Panc1 (cell line): ENCODE measurements around the gene HOXA13. TPM values are rescaled to one million over a fixed set of nuclear protein-coding genes. Genes with fewer than 3 reads are reported as not detected.

Experiments used
- ATAC-seq: fragments of 200-7000 bp; cut with Tn5 transposase; 2 replicates; pipeline ENCODE4 v1.9.1; 2020; ENCODE audit warnings: mild to moderate bottlenecking, moderate library complexity
- BruUV-seq: library from RNA; stranded (reverse); fragments of 400-500 nt; replicated peaks from 2 replicates; lab custom pipeline; 2021; lab: Mats Ljungman, UMichigan
- CTCF ChIA-PET: fragments of 300-600 bp; sonication (Branson Sonifier 250); formaldehyde crosslinking; loops from one replicate; lab custom pipeline; 2022; ENCODE audit warnings: antibody characterized with exemption; lab: Charles Lee
- POLR2A ChIA-PET: fragments of 300-600 bp; sonication (Branson Sonifier 250); formaldehyde crosslinking; loops from one replicate; lab custom pipeline; 2022; ENCODE audit warnings: antibody characterized with exemption; lab: Charles Lee
- DNase-seq: peaks from one replicate; pipeline ENCODE4 v3.0.0-alpha.2; 2010; ENCODE audit warnings: low read depth, low spot score
- H3K27ac ChIP-seq: 2 replicates; pipeline ENCODE4 v1.5.1; 2011; ENCODE audit warnings: mild to moderate bottlenecking, low read length, inconsistent platforms
- H3K27me3 ChIP-seq: fragments of 200-500 bp; sonication (Bioruptor generic); 2 replicates; pipeline ENCODE4 v1.6.0; 2014; ENCODE audit warnings: low read length, inconsistent platforms; ENCODE audit not compliant: control insufficient read depth, insufficient read depth
- H3K36me3 ChIP-seq: fragments of 200-500 bp; sonication (Bioruptor generic); 2 replicates; pipeline ENCODE4 v1.5.1; 2014; ENCODE audit warnings: inconsistent platforms, mild to moderate bottlenecking, low read length, moderate library complexity; ENCODE audit not compliant: control insufficient read depth, insufficient read depth
- H3K4me1 ChIP-seq: 2 replicates; pipeline ENCODE4 v1.5.1; 2011; ENCODE audit warnings: inconsistent platforms, mild to moderate bottlenecking, low read length, moderate library complexity; ENCODE audit not compliant: control insufficient read depth, insufficient read depth
- H3K4me3 ChIP-seq, 2 experiments: 2 replicates each; pipeline ENCODE4 v1.5.1; 2011 to 2012; ENCODE audit warnings: low read depth in 2 of 2, low read length in 2 of 2, mild to moderate bottlenecking in 2 of 2, inconsistent platforms in 1 of 2, moderate library complexity in 1 of 2
- H3K9me3 ChIP-seq: fragments of 200-500 bp; sonication (Bioruptor generic); 2 replicates; pipeline ENCODE4 v1.5.1; 2014; ENCODE audit warnings: low read depth, mild to moderate bottlenecking, inconsistent platforms, low read length, moderate library complexity; ENCODE audit not compliant: control insufficient read depth, insufficient read depth
- POLR2AphosphoS5 ChIP-seq: IDR thresholded peaks from 2 replicates; pipeline ENCODE4 v1.6.1; 2012; ENCODE audit warnings: mild to moderate bottlenecking, low read depth, low read length, moderate library complexity
- SIN3A ChIP-seq: IDR thresholded peaks from 2 replicates; pipeline ENCODE4 v1.6.1; 2012; ENCODE audit warnings: low read depth, mild to moderate bottlenecking, low read length, moderate library complexity, borderline replicate concordance; ENCODE audit not compliant: insufficient read depth
- TCF7L2 ChIP-seq: IDR thresholded peaks from 2 replicates; pipeline ENCODE4 v1.6.1; 2011; ENCODE audit warnings: mild to moderate bottlenecking, low read depth, low read length, inconsistent platforms
- in situ Hi-C: cut with HindIII; loops from 2 replicates; pipeline ENCODE4 v1.10.0; 2016; ENCODE audit warnings: low sequenced_read_pairs, low pct_unique_long_range_greater_than_20kb
- intact Hi-C: fragments of 100-400 bp; cut with micrococcal nuclease; formaldehyde crosslinking; loops from one replicate; pipeline ENCODE4 v1.10.0; 2022; ENCODE audit not compliant: unreplicated experiment
- total RNA-seq: library from RNA; stranded (reverse); gene quantifications from one replicate; pipeline ENCODE4 v1.2.1, GENCODE V29; 2021; ENCODE audit not compliant: unreplicated experiment
- TF ChIP-seq, protein P1 (sequence below): fragments of 450-650 bp; IDR thresholded peaks from 2 replicates; pipeline ENCODE4 v1.5.1; 2017; ENCODE audit warnings: mild to moderate bottlenecking
- TF ChIP-seq, protein P2 (sequence below), 2 experiments: IDR thresholded peaks; 2 replicates each; pipeline ENCODE4 v1.6.1; 2011 to 2012; ENCODE audit warnings: low read depth in 2 of 2, control low read depth in 1 of 2, low read length in 1 of 2, mild to moderate bottlenecking in 1 of 2, moderate library complexity in 1 of 2; ENCODE audit not compliant: insufficient read depth in 1 of 2

The HOXA13 gene
- total RNA-seq, 1 experiment from 2014 or later = 1.2 TPM

DNA sequence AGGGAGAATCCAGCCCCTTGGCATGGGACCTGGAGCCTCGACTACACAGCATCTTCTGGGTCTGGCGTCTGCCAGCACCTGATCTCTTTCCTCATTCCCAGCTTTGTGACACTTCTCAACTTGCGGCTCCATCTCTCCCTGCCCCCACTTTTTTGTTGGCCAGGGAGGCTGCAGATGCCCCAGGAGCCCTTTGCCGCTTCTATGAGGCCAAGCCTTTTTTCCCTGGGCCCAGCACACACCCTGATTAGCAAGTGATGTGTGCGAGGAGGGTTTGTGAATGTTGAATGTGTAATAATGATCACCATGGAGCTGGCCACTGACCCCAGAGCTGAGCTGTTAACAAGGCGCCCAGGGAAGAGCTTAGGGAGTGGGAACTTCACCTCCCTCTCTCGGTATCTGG lies 47.1 kb upstream of the HOXA13 start:
- ATAC-seq (no peak), DNase-seq (no peak)
- Histone ChIP-seq H3K4me1 (no peaks in the 10 kb centered on the region; the same call in none of the 2 replicates), H3K27me3 (peaks cover 25% of the 10 kb centered on the region), H3K4me3 (no peak overlapping the region), H3K27ac (no peak overlapping the region), H3K36me3 (no peaks in the 10 kb centered on the region), H3K9me3 (no peaks in the 10 kb centered on the region)
- TF ChIP-seq, protein P1, sequence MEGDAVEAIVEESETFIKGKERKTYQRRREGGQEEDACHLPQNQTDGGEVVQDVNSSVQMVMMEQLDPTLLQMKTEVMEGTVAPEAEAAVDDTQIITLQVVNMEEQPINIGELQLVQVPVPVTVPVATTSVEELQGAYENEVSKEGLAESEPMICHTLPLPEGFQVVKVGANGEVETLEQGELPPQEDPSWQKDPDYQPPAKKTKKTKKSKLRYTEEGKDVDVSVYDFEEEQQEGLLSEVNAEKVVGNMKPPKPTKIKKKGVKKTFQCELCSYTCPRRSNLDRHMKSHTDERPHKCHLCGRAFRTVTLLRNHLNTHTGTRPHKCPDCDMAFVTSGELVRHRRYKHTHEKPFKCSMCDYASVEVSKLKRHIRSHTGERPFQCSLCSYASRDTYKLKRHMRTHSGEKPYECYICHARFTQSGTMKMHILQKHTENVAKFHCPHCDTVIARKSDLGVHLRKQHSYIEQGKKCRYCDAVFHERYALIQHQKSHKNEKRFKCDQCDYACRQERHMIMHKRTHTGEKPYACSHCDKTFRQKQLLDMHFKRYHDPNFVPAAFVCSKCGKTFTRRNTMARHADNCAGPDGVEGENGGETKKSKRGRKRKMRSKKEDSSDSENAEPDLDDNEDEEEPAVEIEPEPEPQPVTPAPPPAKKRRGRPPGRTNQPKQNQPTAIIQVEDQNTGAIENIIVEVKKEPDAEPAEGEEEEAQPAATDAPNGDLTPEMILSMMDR = no peak
- no peak for TF ChIP-seq TCF7L2
- no peak for TF ChIP-seq SIN3A
- TF ChIP-seq POLR2AphosphoS5 = no peak
- TF ChIP-seq, protein P2, sequence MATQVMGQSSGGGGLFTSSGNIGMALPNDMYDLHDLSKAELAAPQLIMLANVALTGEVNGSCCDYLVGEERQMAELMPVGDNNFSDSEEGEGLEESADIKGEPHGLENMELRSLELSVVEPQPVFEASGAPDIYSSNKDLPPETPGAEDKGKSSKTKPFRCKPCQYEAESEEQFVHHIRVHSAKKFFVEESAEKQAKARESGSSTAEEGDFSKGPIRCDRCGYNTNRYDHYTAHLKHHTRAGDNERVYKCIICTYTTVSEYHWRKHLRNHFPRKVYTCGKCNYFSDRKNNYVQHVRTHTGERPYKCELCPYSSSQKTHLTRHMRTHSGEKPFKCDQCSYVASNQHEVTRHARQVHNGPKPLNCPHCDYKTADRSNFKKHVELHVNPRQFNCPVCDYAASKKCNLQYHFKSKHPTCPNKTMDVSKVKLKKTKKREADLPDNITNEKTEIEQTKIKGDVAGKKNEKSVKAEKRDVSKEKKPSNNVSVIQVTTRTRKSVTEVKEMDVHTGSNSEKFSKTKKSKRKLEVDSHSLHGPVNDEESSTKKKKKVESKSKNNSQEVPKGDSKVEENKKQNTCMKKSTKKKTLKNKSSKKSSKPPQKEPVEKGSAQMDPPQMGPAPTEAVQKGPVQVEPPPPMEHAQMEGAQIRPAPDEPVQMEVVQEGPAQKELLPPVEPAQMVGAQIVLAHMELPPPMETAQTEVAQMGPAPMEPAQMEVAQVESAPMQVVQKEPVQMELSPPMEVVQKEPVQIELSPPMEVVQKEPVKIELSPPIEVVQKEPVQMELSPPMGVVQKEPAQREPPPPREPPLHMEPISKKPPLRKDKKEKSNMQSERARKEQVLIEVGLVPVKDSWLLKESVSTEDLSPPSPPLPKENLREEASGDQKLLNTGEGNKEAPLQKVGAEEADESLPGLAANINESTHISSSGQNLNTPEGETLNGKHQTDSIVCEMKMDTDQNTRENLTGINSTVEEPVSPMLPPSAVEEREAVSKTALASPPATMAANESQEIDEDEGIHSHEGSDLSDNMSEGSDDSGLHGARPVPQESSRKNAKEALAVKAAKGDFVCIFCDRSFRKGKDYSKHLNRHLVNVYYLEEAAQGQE (IDR thresholded peaks at IDR 0.05; ENCODE audit: insufficient read depth in 1 of 2, low read depth in 2 of 2, low read length in 1 of 2) = no peak
- in situ Hi-C loops (no loop called here), intact Hi-C loops (no loop called here)
- ChIA-PET POLR2A (interaction anchor here (0.6 kb wide), 1 partner anchor 49 kb away, joined by 5 read pairs; no protein-coding TSS in a partner anchor), CTCF (no interaction called here)
- BruUV-seq = no TSS peak

DNA sequence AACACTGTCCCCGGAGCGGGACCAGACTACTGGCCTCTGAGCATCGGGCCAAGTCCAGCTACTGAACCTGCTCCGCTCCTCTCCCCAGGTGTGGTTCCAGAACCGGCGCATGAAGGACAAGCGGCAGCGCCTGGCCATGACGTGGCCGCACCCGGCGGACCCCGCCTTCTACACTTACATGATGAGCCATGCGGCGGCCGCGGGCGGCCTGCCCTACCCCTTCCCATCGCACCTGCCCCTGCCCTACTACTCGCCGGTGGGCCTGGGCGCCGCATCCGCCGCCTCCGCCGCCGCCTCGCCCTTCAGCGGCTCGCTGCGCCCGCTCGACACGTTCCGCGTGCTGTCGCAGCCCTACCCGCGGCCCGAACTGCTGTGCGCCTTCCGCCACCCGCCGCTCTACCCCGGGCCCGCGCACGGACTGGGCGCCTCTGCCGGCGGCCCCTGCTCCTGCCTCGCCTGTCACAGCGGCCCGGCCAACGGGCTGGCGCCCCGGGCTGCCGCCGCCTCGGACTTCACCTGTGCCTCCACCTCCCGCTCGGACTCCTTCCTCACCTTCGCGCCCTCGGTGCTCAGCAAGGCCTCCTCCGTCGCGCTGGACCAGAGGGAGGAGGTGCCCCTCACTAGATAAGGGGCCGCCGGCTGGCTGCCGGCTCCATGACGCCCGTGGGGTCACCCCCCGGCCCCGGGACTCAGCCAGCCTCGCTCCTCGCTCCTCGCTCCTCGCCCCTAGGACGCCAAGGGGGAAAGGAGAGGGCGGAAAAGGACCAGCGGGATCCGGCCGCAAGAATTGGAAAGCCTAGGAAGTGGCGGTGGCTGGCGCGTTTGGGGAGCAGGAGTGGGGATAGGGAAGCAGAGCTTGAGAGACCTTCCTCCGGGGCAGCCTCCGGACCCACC lies 46.2 kb upstream of the HOXA13 start:
- in situ Hi-C loops = no loop called here
- H3K4me1 ChIP-seq = no peaks in the 10 kb centered on the region; the same call in none of the 2 replicates
- H3K9me3 ChIP-seq = no peaks in the 10 kb centered on the region
- H3K36me3 ChIP-seq = no peaks in the 10 kb centered on the region
- ChIA-PET POLR2A (no interaction called here), CTCF (no interaction called here)
- no peak for DNase-seq
- ATAC-seq = peak; percentile 79
- H3K27ac ChIP-seq = no peak overlapping the region
- TF ChIP-seq TCF7L2 (no peak), SIN3A (no peak), POLR2AphosphoS5 (no peak)
- TF ChIP-seq, protein P2 (IDR thresholded peaks at IDR 0.05; ENCODE audit: insufficient read depth in 1 of 2, low read depth in 2 of 2, low read length in 1 of 2) = no peak
- TF ChIP-seq, protein P1 = no peak
- H3K4me3 ChIP-seq = peak overlapping the region; percentile 28 to 45
- intact Hi-C loops = no loop called here
- no TSS peak for BruUV-seq
- H3K27me3 ChIP-seq = peaks cover 33% of the 10 kb centered on the region
